Activated T-cell treated with anti-CD3 and anti-CD28 coated beads, Interleukin-2, amount 50 U/mL, for 4 hours (primary cell): ENCODE results near the gene F10. TPM values are rescaled to one million over a fixed set of nuclear protein-coding genes. Genes with fewer than 3 reads are reported as not detected.
"Not testable (repeated sequence)": the region's sequence is repeated elsewhere in the genome, so short reads cannot be mapped to it uniquely, and the experiment has no call there.

Experiments
- ATAC-seq, 2 donors: fragments of 200-7000 bp; cut with Tn5 transposase; one replicate each; pipeline ENCODE4 v1.10.0; 2021
- DNase-seq: peaks from one replicate; pipeline ENCODE4 v3.0.0-alpha.2; 2020
- H3K27me3 Mint-ChIP-seq: one replicate; pipeline ENCODE4 v1.8.0; 2021; ENCODE audit warnings: low read depth, mixed read lengths
- H3K36me3 Mint-ChIP-seq: one replicate; pipeline ENCODE4 v1.8.0; 2022; ENCODE audit warnings: mixed read lengths; ENCODE audit not compliant: insufficient read depth
- H3K4me1 Mint-ChIP-seq: one replicate; pipeline ENCODE4 v1.8.0; 2021; ENCODE audit warnings: low read depth, mixed read lengths
- H3K4me3 Mint-ChIP-seq: one replicate; pipeline ENCODE4 v1.8.0; 2021; ENCODE audit warnings: mild to moderate bottlenecking, moderate library complexity, mixed read lengths
- H3K9me3 Mint-ChIP-seq: one replicate; pipeline ENCODE4 v1.8.0; 2021; ENCODE audit warnings: mixed read lengths
- total RNA-seq, 3 donors: library from RNA; stranded (reverse); gene quantifications; one replicate each; pipeline ENCODE4 v1.2.1, GENCODE V29; 2021

The F10 gene
- total RNA-seq, 3 donors from 2014 or later, result not detected

DNA sequence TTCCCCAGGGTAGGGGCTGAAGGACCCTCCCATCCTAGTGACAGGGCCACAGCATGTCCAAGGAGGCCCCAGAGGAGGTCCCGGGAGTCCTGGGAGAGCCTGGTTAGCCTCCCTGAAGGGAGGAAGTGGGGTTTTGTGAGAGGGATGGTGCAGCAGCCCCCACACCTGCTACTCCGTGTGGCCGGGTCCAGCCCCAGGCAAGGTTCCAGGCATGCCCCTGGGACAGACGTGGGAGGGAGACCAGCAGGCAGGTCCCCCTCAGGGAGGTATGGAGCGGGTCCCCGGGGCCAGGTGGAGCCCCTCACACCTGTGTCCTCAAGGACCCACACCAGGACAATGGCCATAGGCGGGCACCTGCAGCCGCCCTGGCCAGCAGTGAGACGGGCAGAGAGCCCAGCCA, 19.0 kb upstream of the F10 start:
- DNase-seq (no peak), ATAC-seq (no peak)
- Mint-ChIP-seq H3K4me1 (no peaks in the 10 kb centered on the region), H3K9me3 (no peaks in the 10 kb centered on the region), H3K4me3 (no peak overlapping the region), H3K27me3 (no peaks in the 10 kb centered on the region), H3K36me3 (no peaks in the 10 kb centered on the region)

- no peaks in the 10 kb centered on the region for H3K4me1 Mint-ChIP-seq
- no peak within 1 kb of the TSS for H3K4me3 Mint-ChIP-seq
- H3K9me3 Mint-ChIP-seq, result no peaks in the 10 kb centered on the region
- ATAC-seq (no peak), DNase-seq (no peak)
- peaks cover 3% of the 10 kb centered on the region for H3K27me3 Mint-ChIP-seq
- H3K36me3 Mint-ChIP-seq, result no peaks in the 10 kb centered on the region
Measured at GRCh38 chr13:113105032-113105920, 17.3 kb upstream of the F10 start, which contains the start of gene F7. Gene F7 (plus strand): TSS chr13:113105791. CDS start chr13:113105842, 51 bp downstream.

- Mint-ChIP-seq H3K9me3 (no peaks in the 10 kb centered on the region), H3K4me1 (no peaks in the 10 kb centered on the region), H3K27me3 (peaks cover 3% of the 10 kb centered on the region), H3K36me3 (no peaks in the 10 kb centered on the region), H3K4me3 (no peak overlapping the region)
- no peak for ATAC-seq
- no peak for DNase-seq
Measured at GRCh38 chr13:113105921-113106452, 16.6 kb upstream of the F10 start.

DNA sequence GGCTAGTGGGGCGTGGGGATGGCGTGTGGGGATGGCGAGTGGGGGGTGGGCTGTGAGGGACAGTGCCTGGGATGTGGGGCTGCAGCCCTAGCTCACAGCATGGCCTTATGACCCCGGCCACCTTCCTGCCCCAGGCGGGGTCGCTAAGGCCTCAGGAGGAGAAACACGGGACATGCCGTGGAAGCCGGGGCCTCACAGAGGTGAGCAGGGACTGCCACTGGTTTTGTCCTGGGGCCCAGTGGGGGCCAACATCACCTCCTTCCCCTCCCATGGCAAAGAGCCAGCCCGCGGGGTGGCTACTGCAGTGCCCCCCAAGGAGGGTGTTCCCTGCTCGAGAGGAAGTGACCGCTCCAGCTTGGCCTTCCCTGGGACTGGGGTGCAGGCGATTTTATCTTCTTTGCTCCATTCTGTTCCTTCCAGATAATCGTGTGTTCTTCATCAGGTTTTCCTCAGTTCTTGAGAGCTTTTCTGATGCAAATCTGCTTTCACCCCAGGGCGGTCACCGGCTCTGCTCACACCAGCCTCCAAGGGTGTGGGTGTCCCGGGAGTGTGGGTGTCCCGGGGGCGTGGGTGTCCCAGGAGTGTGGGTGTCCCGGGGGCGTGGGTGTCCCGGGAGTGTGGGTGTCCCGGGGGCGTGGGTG, 15.8 kb upstream of the F10 start:
- H3K4me1 Mint-ChIP-seq, result no peaks in the 10 kb centered on the region
- H3K4me3 Mint-ChIP-seq, result no peak overlapping the region
- no peaks in the 10 kb centered on the region for H3K9me3 Mint-ChIP-seq
- no peaks in the 10 kb centered on the region for H3K36me3 Mint-ChIP-seq
- DNase-seq (no peak), ATAC-seq (no peak)
- peaks cover 3% of the 10 kb centered on the region for H3K27me3 Mint-ChIP-seq

DNA sequence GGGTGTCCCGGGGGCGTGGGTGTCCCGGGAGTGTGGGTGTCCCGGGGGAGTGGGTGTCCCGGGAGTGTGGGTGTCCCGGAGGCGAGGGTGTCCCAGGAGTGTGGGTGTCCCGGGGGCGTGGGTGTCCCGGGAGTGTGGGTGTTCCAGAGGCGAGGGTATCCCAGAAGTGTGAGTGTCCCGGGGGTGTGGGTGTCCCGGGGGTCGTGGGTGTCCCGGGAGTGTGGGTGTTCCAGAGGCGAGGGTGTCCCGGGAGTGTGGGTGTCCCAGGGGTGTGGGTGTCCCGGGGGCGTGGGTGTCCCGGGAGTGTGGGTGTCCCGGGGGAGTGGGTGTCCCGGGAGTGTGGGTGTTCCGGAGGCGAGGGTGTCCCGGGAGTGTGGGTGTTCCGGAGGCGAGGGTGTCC, 14.1 kb upstream of the F10 start:
- H3K36me3 Mint-ChIP-seq, H3K4me3 Mint-ChIP-seq, ATAC-seq, DNase-seq, H3K9me3 Mint-ChIP-seq, H3K4me1 Mint-ChIP-seq, H3K27me3 Mint-ChIP-seq: not testable (repeated sequence)

DNA sequence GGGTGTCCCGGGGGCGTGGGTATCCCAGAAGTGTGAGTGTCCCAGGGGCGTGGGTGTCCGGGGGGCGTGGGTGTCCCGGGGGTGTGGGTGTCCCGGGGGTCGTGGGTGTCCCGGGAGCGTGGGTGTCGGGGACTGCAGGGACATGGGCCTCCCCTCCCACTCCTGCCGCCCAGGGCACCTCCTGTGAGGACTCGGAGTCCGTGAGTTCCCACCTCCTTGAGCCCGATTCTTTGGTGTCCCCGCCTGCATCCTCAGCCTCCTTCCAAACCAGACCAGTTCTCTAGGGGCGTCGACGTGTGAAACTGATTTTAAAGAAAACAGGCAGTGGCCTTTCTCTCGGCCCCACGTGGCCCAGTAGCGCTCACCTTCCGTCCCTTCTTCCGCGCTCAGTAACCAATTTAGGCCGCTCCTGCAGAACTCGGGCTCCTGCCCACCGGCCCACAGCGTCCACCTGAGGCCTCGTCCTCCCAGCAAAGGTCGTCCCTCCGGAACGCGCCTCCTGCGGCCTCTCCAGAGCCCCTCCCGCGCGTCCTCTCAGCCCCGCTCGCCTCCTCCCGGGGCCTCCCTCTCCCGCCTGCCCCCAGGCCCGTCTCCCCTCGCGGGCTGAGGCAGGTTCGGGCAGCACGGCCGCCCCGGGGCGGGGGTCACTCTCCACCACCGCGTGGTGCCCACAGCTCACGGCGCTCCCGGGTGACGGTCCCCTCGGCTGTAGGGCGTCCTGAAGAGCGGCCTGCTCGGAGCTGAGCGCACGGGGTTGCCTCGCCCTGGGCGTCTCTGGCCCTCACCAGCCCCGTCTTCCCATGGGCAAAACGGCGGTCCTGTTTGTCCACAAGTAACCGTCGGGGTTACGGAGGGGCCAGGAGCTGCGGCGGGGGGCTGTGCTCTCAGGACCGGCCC, 13.2 kb upstream of the F10 start:
- DNase-seq (no peak), ATAC-seq (peak in 1 of 2 donors; percentile 12)
- no peaks in the 10 kb centered on the region for H3K9me3 Mint-ChIP-seq
- peaks cover 6% of the 10 kb centered on the region for H3K27me3 Mint-ChIP-seq
- H3K4me1 Mint-ChIP-seq, result no peaks in the 10 kb centered on the region
- H3K36me3 Mint-ChIP-seq, result no peaks in the 10 kb centered on the region
- peak overlapping the region; percentile 31 for H3K4me3 Mint-ChIP-seq

GRCh38 chr13:113110048-113110851, 12.3 kb upstream of the F10 start:
- ATAC-seq (peak; percentile 59 to 67), DNase-seq (peak; percentile 50)
- Mint-ChIP-seq H3K4me3 (peak overlapping the region; percentile 45), H3K27me3 (peaks cover 7% of the 10 kb centered on the region), H3K9me3 (no peaks in the 10 kb centered on the region), H3K4me1 (no peaks in the 10 kb centered on the region), H3K36me3 (no peaks in the 10 kb centered on the region)

DNA sequence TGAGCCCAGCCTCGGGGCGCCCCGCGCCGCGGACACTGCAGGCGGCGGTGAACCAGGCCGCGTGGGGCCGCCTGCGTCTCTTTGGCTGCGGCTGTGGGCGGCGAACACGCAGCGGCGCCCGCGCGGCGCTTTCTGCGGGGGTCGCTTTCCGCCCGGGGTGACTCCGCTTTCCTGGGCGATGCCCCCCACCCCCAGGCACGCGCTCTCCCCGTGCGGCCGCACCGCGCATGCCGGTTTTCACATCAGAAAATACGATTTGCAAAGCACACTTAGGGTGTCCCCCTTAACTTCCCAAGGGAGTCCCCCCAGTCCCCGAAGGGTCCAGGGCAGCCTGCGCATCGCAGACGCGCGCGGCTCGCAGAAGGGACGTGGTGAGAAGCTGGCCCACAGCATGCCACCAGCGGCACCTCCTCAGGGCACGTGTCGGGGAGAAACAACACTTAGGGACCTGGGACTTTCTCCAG, 11.7 kb upstream of the F10 start:
- DNase-seq, result peak; percentile 14
- ATAC-seq, result peak; percentile 34 to 49
- H3K4me3 Mint-ChIP-seq, result peak overlapping the region; percentile 45
- no peaks in the 10 kb centered on the region for H3K9me3 Mint-ChIP-seq
- H3K36me3 Mint-ChIP-seq, result no peaks in the 10 kb centered on the region
- peaks cover 7% of the 10 kb centered on the region for H3K27me3 Mint-ChIP-seq
- no peaks in the 10 kb centered on the region for H3K4me1 Mint-ChIP-seq

GRCh38 chr13:113111821-113112220, 10.8 kb upstream of the F10 start:
- H3K27me3 Mint-ChIP-seq, H3K4me1 Mint-ChIP-seq, DNase-seq, ATAC-seq, H3K36me3 Mint-ChIP-seq, H3K4me3 Mint-ChIP-seq, H3K9me3 Mint-ChIP-seq: not testable (repeated sequence)

DNA sequence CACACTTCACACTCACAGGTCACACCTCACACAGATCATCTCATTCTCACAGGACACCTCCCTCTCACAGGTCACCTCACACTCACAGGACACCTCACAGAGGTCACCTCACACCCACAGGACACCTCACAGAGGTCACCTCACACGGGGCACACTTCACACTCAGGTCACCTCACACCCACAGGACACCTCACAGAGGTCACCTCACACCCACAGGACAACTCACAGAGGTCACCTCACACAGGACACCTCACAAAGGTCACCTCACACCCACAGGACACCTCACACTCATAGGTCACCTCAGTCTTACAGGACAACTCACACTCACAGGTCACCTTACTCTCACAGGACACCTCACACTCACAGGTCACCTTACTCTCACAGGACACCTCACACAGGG, 10.1 kb upstream of the F10 start:
- not testable (repeated sequence) for H3K36me3 Mint-ChIP-seq, H3K4me3 Mint-ChIP-seq, H3K9me3 Mint-ChIP-seq, DNase-seq, H3K27me3 Mint-ChIP-seq, H3K4me1 Mint-ChIP-seq, ATAC-seq

DNA sequence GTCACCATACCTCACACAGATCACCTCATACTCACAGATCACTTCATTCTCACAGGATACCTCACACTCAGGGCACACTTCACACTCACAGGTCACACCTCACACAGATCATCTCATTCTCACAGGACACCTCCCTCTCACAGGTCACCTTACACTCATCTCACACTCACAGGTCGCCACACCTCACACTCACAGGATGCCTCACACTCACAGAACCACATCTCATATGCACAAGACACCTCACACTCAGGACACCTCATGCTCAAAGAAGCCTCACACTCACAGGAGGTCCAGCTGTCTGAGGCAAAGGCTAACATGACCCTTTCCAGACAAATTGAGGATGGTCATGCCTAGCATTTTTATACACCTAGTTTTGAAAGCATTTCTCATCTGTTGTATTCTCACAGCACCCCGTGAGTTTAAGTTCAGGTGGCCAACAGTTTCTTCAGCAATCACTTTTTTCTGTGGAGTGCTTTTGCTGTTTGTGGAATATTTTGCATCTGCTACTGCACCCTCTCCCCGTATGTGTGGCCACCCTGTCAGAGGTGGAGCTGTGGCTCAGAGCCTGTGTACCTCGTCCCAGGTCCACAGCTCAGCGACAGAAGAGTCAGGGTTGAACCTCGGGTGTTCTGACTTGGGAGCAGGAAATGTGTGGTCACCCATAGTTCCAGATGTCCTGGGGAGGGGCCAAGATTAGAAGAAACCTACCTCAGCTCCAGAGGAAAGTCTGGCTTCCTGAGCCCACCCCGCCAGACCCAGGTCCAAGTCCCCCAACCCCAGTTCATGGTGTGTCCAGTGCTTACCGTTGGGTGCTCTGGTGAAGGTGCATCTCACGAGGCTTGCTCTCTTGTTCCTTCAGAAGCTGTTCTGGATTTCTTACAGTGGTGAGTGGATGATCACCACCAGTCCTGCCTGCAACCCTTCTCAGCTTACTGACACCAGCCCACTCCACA, 9.4 kb upstream of the F10 start:
- Mint-ChIP-seq H3K27me3 (peaks cover 7% of the 10 kb centered on the region), H3K4me1 (no peaks in the 10 kb centered on the region), H3K4me3 (no peak overlapping the region), H3K9me3 (no peaks in the 10 kb centered on the region), H3K36me3 (no peaks in the 10 kb centered on the region)
- DNase-seq (peak; percentile 1), ATAC-seq (no peak)

- no peak overlapping the region for H3K4me3 Mint-ChIP-seq
- no peaks in the 10 kb centered on the region for H3K4me1 Mint-ChIP-seq
- ATAC-seq (no peak), DNase-seq (no peak)
- H3K36me3 Mint-ChIP-seq, result no peaks in the 10 kb centered on the region
- peaks cover 7% of the 10 kb centered on the region for H3K27me3 Mint-ChIP-seq
- H3K9me3 Mint-ChIP-seq, result no peaks in the 10 kb centered on the region
Measured at GRCh38 chr13:113113846-113114271, 8.7 kb upstream of the F10 start.
